ENCODE measurements around the gene ZNF445. TPM values are rescaled to one million over a fixed set of nuclear protein-coding genes. Genes with fewer than 3 reads are reported as not detected.
"Not testable (repeated sequence)": the region's sequence is repeated elsewhere in the genome, so short reads cannot be mapped to it uniquely, and the experiment has no call there.

The ZNF445 gene
- total RNA-seq, result 25.6 and 25.7 TPM in 2 replicates

- intact Hi-C loops (cut with micrococcal nuclease), result loop anchor here (1.0 to 10.0 kb wide), 4 partner anchors 33 to 287 kb away; partner anchors contain the start of genes KIAA1143, KIF15 and TCAIM
Observed at GRCh38 chr3:44477312-44478030, at the start of gene ZNF445. Gene ZNF445, minus strand, starts transcription at chr3:44477670. Its CDS starts 22,121 bp downstream, at chr3:44455549.

- intact Hi-C loops (cut with micrococcal nuclease), result no loop called here
Observed at GRCh38 chr3:44525060-44525459, 47.6 kb upstream of the ZNF445 start.

GRCh38 chr3:44522494-44522933, 45.0 kb upstream of the ZNF445 start:
- intact Hi-C loops (cut with micrococcal nuclease), result no loop called here

GRCh38 chr3:44521721-44522120, 44.3 kb upstream of the ZNF445 start:
- intact Hi-C loops (cut with micrococcal nuclease), result no loop called here

- intact Hi-C loops (cut with micrococcal nuclease), result loop anchor here (10.0 kb wide), 2 partner anchors 106 to 456 kb away; partner anchors contain the start of genes EXOSC7, ZDHHC3 and ZNF197
Observed at GRCh38 chr3:44518782-44519156, 41.3 kb upstream of the ZNF445 start.

GRCh38 chr3:44516230-44516629, 38.8 kb upstream of the ZNF445 start:
- intact Hi-C loops (cut with micrococcal nuclease), result loop anchor here (10.0 kb wide), 2 partner anchors 109 to 459 kb away; partner anchors contain the start of genes EXOSC7, ZDHHC3 and ZNF197

- intact Hi-C loops (cut with micrococcal nuclease), result loop anchor here (5.0 to 10.0 kb wide), 4 partner anchors 111 to 461 kb away; partner anchors contain the start of genes EXOSC7, TMEM42, ZDHHC3 and ZNF197
Observed at GRCh38 chr3:44513513-44513912, 36.0 kb upstream of the ZNF445 start.

- intact Hi-C loops (cut with micrococcal nuclease), result loop anchor here (1.0 to 10.0 kb wide), 5 partner anchors 71 to 464 kb away; partner anchors contain the start of genes EXOSC7, TMEM42, ZDHHC3 and ZNF197
Observed at GRCh38 chr3:44511238-44511566, 33.7 kb upstream of the ZNF445 start.

GRCh38 chr3:44510000-44510368, 32.5 kb upstream of the ZNF445 start:
- intact Hi-C loops (cut with micrococcal nuclease), result loop anchor here (1.0 to 10.0 kb wide), 8 partner anchors 33 to 465 kb away; partner anchors contain the start of genes EXOSC7, KIAA1143, KIF15 and TCAIM

GRCh38 chr3:44509393-44509921, 32.0 kb upstream of the ZNF445 start:
- intact Hi-C loops (cut with micrococcal nuclease), result no loop called here

- intact Hi-C loops (cut with micrococcal nuclease), result no loop called here
Observed at GRCh38 chr3:44506961-44507360, 29.5 kb upstream of the ZNF445 start.

- intact Hi-C loops (cut with micrococcal nuclease), result no loop called here
Observed at GRCh38 chr3:44506556-44506955, 29.1 kb upstream of the ZNF445 start.

GRCh38 chr3:44504566-44504965, 27.1 kb upstream of the ZNF445 start:
- intact Hi-C loops (cut with micrococcal nuclease), result no loop called here

- intact Hi-C loops (cut with micrococcal nuclease), result not testable (repeated sequence)
Observed at GRCh38 chr3:44503178-44503577, 25.7 kb upstream of the ZNF445 start.

GRCh38 chr3:44501971-44502370, 24.5 kb upstream of the ZNF445 start:
- intact Hi-C loops (cut with micrococcal nuclease), result no loop called here

- intact Hi-C loops (cut with micrococcal nuclease), result not testable (repeated sequence)
Observed at GRCh38 chr3:44499899-44500168, 22.4 kb upstream of the ZNF445 start.

- intact Hi-C loops (cut with micrococcal nuclease), result no loop called here
Observed at GRCh38 chr3:44499149-44499898, 21.9 kb upstream of the ZNF445 start.

- intact Hi-C loops (cut with micrococcal nuclease), result no loop called here
Observed at GRCh38 chr3:44495636-44496415, 18.4 kb upstream of the ZNF445 start.

GRCh38 chr3:44492496-44492895, 15.0 kb upstream of the ZNF445 start:
- intact Hi-C loops (cut with micrococcal nuclease), result no loop called here

- intact Hi-C loops (cut with micrococcal nuclease), result no loop called here
Observed at GRCh38 chr3:44482721-44483120, 5.3 kb upstream of the ZNF445 start.

GRCh38 chr3:44478606-44479094, 1.2 kb upstream of the ZNF445 start:
- intact Hi-C loops (cut with micrococcal nuclease), result loop anchor here (10.0 kb wide), 1 partner anchor 286 kb away; the partner anchor contains the start of genes KIAA1143 and KIF15
